ENCODE data around the gene PTRH2.

Gene PTRH2

GRCh38 chr17:59737324-59737723, 30.1 kb upstream of the PTRH2 start:
- no peak overlapping the region for H3K4me3 ChIP-seq (ENCODE audit: low read depth, low read length)
- H3K4me1 ChIP-seq: no peaks in the 10 kb centered on the region
- no peak for TF ChIP-seq CTCF (IDR thresholded peaks at IDR 0.05; ENCODE audit: low read depth, low read length)
- DNase-seq: no peak
- peaks cover 10% of the 10 kb centered on the region for H3K36me3 ChIP-seq
- no peaks in the 10 kb centered on the region for H3K27me3 ChIP-seq
- H3K9me3 ChIP-seq: no peaks in the 10 kb centered on the region

GRCh38 chr17:59734226-59734625, 27.0 kb upstream of the PTRH2 start:
- Histone ChIP-seq H3K4me3 (ENCODE audit: low read depth, low read length) (no peak overlapping the region), H3K9me3 (no peaks in the 10 kb centered on the region), H3K36me3 (peaks cover 10% of the 10 kb centered on the region), H3K27me3 (no peaks in the 10 kb centered on the region), H3K4me1 (no peaks in the 10 kb centered on the region)
- no peak for DNase-seq
- TF ChIP-seq CTCF (IDR thresholded peaks at IDR 0.05; ENCODE audit: low read depth, low read length): no peak

- Histone ChIP-seq H3K9me3 (no peaks in the 10 kb centered on the region), H3K4me1 (no peaks in the 10 kb centered on the region), H3K4me3 (ENCODE audit: low read depth, low read length) (no peak overlapping the region), H3K27me3 (no peaks in the 10 kb centered on the region), H3K36me3 (peaks cover 10% of the 10 kb centered on the region)
- TF ChIP-seq CTCF (IDR thresholded peaks at IDR 0.05; ENCODE audit: low read depth, low read length): no peak
- no peak for DNase-seq
These were observed 26.5 kb upstream of the PTRH2 start for GRCh38 chr17:59733697-59734096.

- H3K27me3 ChIP-seq: no peaks in the 10 kb centered on the region
- TF ChIP-seq CTCF (IDR thresholded peaks at IDR 0.05; ENCODE audit: low read depth, low read length): no peak
- no peak for DNase-seq
- no peaks in the 10 kb centered on the region for H3K9me3 ChIP-seq
- no peak overlapping the region for H3K4me3 ChIP-seq (ENCODE audit: low read depth, low read length)
- peaks cover 2% of the 10 kb centered on the region for H3K36me3 ChIP-seq
- no peaks in the 10 kb centered on the region for H3K4me1 ChIP-seq
These were observed 23.1 kb upstream of the PTRH2 start for GRCh38 chr17:59730268-59730834.

- TF ChIP-seq CTCF (IDR thresholded peaks at IDR 0.05; ENCODE audit: low read depth, low read length): no peak
- no peak for DNase-seq
- H3K4me3 ChIP-seq (ENCODE audit: low read depth, low read length): no peak overlapping the region
- H3K36me3 ChIP-seq: no peaks in the 10 kb centered on the region; the same call in 1 of the 2 replicates
- H3K9me3 ChIP-seq: no peaks in the 10 kb centered on the region
- H3K4me1 ChIP-seq: no peaks in the 10 kb centered on the region
- H3K27me3 ChIP-seq: no peaks in the 10 kb centered on the region
These were observed 20.7 kb upstream of the PTRH2 start for GRCh38 chr17:59727817-59728533.

GRCh38 chr17:59725691-59726090, 18.5 kb upstream of the PTRH2 start:
- Histone ChIP-seq H3K4me3 (ENCODE audit: low read depth, low read length) (no peak overlapping the region), H3K36me3 (no peaks in the 10 kb centered on the region), H3K4me1 (no peaks in the 10 kb centered on the region), H3K9me3 (no peaks in the 10 kb centered on the region), H3K27me3 (no peaks in the 10 kb centered on the region)
- DNase-seq: no peak
- TF ChIP-seq CTCF (IDR thresholded peaks at IDR 0.05; ENCODE audit: low read depth, low read length): no peak

Data from BE2C (cell line).